ENCODE results near the gene PTPN6.
A peak's percentile ranks its signal among the peaks of the same experiment; 100 is the strongest.

Gene PTPN6

GRCh38 chr12:6957151-6957701 lies 6.1 kb downstream of the PTPN6 start:
- H3K27me3 Mint-ChIP-seq (ENCODE audit: low read depth, poor library complexity), result peaks cover 2% of the 10 kb centered on the region
- H3K4me1 Mint-ChIP-seq, result peaks cover 71% of the 10 kb centered on the region
- DNase-seq, result no peak
- H3K27ac Mint-ChIP-seq, result peak overlapping the region; percentile 85
- H3K36me3 Mint-ChIP-seq (ENCODE audit: low read depth), result no peaks in the 10 kb centered on the region
- H3K9me3 Mint-ChIP-seq, result no peaks in the 10 kb centered on the region
- H3K4me3 Mint-ChIP-seq, result no peak overlapping the region
- TF ChIP-seq, protein P1, sequence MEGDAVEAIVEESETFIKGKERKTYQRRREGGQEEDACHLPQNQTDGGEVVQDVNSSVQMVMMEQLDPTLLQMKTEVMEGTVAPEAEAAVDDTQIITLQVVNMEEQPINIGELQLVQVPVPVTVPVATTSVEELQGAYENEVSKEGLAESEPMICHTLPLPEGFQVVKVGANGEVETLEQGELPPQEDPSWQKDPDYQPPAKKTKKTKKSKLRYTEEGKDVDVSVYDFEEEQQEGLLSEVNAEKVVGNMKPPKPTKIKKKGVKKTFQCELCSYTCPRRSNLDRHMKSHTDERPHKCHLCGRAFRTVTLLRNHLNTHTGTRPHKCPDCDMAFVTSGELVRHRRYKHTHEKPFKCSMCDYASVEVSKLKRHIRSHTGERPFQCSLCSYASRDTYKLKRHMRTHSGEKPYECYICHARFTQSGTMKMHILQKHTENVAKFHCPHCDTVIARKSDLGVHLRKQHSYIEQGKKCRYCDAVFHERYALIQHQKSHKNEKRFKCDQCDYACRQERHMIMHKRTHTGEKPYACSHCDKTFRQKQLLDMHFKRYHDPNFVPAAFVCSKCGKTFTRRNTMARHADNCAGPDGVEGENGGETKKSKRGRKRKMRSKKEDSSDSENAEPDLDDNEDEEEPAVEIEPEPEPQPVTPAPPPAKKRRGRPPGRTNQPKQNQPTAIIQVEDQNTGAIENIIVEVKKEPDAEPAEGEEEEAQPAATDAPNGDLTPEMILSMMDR (IDR thresholded peaks at IDR 0.05), result no peak

- TF ChIP-seq, protein P1 (IDR thresholded peaks at IDR 0.05), result no peak
- no peak for DNase-seq
- Mint-ChIP-seq H3K4me1 (peaks cover 71% of the 10 kb centered on the region), H3K27me3 (ENCODE audit: low read depth, poor library complexity) (peaks cover 2% of the 10 kb centered on the region), H3K4me3 (no peak overlapping the region), H3K27ac (peak overlapping the region; percentile 13), H3K36me3 (ENCODE audit: low read depth) (no peaks in the 10 kb centered on the region), H3K9me3 (no peaks in the 10 kb centered on the region)
Measured at GRCh38 chr12:6957741-6958608, 6.8 kb downstream of the PTPN6 start.

- H3K4me1 Mint-ChIP-seq, result peaks cover 65% of the 10 kb centered on the region
- H3K27me3 Mint-ChIP-seq (ENCODE audit: low read depth, poor library complexity), result peaks cover 2% of the 10 kb centered on the region
- H3K36me3 Mint-ChIP-seq (ENCODE audit: low read depth), result no peaks in the 10 kb centered on the region
- DNase-seq, result no peak
- no peak overlapping the region for H3K4me3 Mint-ChIP-seq
- H3K9me3 Mint-ChIP-seq, result no peaks in the 10 kb centered on the region
- H3K27ac Mint-ChIP-seq, result peak overlapping the region; percentile 13
- TF ChIP-seq, protein P1 (IDR thresholded peaks at IDR 0.05), result no peak
Measured at GRCh38 chr12:6958609-6959057, 7.5 kb downstream of the PTPN6 start.

- no peaks in the 10 kb centered on the region for H3K36me3 Mint-ChIP-seq (ENCODE audit: low read depth)
- H3K27me3 Mint-ChIP-seq (ENCODE audit: low read depth, poor library complexity), result peaks cover 2% of the 10 kb centered on the region
- H3K4me3 Mint-ChIP-seq, result no peak overlapping the region
- TF ChIP-seq, protein P1 (IDR thresholded peaks at IDR 0.05), result no peak
- H3K4me1 Mint-ChIP-seq, result peaks cover 59% of the 10 kb centered on the region
- H3K9me3 Mint-ChIP-seq, result no peaks in the 10 kb centered on the region
- no peak for DNase-seq
- H3K27ac Mint-ChIP-seq, result peak overlapping the region; percentile 96
Measured at GRCh38 chr12:6959058-6959804, 8.1 kb downstream of the PTPN6 start.

- no peak for DNase-seq
- H3K4me1 Mint-ChIP-seq, result peaks cover 60% of the 10 kb centered on the region
- H3K36me3 Mint-ChIP-seq (ENCODE audit: low read depth), result no peaks in the 10 kb centered on the region
- H3K27ac Mint-ChIP-seq, result no peak overlapping the region
- H3K9me3 Mint-ChIP-seq, result no peaks in the 10 kb centered on the region
- TF ChIP-seq, protein P1 (IDR thresholded peaks at IDR 0.05), result no peak
- H3K4me3 Mint-ChIP-seq, result no peak overlapping the region
- H3K27me3 Mint-ChIP-seq (ENCODE audit: low read depth, poor library complexity), result peaks cover 2% of the 10 kb centered on the region
Measured at GRCh38 chr12:6959805-6960592, 8.8 kb downstream of the PTPN6 start.
